ENCODE results near the gene DPEP3.

GRCh38 chr16:67930191-67930590 is 50.1 kb downstream of the DPEP3 start:
- TF ChIP-seq ZNF274 (IDR thresholded peaks at IDR 0.05; ENCODE audit: low read depth, low read length), result no peak
- TF ChIP-seq SUZ12 (IDR thresholded peaks at IDR 0.05; ENCODE audit: extremely low read depth, insufficient read depth, insufficient read length), result no peak
- TF ChIP-seq YY1 (IDR thresholded peaks at IDR 0.05; ENCODE audit: insufficient read depth, insufficient read length), result no peak
